Suprapubic skin (tissue), 4 donors: ENCODE data around the gene TMEM17. TPM values are rescaled to one million over a fixed set of nuclear protein-coding genes. Genes with fewer than 3 reads are reported as not detected.

Experiments used
- DNase-seq, 2 donors: peaks; one replicate each; pipeline ENCODE4 v3.0.0-alpha.2; 2019; ENCODE audit warnings: low spot score in 2 of 2
- H3K27ac ChIP-seq: fragments of 200-600 bp; sonication (generic); one replicate; pipeline ENCODE4 v1.5.1; 2019
- H3K27me3 ChIP-seq: fragments of 200-600 bp; sonication (generic); one replicate; pipeline ENCODE4 v1.5.1; 2019
- H3K36me3 ChIP-seq: fragments of 200-600 bp; sonication (generic); one replicate; pipeline ENCODE4 v1.5.1; 2019
- H3K4me1 ChIP-seq: fragments of 200-600 bp; sonication (generic); one replicate; pipeline ENCODE4 v1.5.1; 2019
- H3K4me3 ChIP-seq: fragments of 200-600 bp; sonication (generic); one replicate; pipeline ENCODE4 v1.5.1; 2019; ENCODE audit warnings: mild to moderate bottlenecking
- H3K9me3 ChIP-seq: fragments of 200-600 bp; sonication (generic); one replicate; pipeline ENCODE4 v1.5.1; 2019
- CTCF ChIP-seq, 2 donors: fragments of 200-600 bp in 1 of 2; fragments of 450-650 bp in 1 of 2; sonication (generic) in 1 of 2; IDR thresholded peaks; one replicate each; pipeline ENCODE4 v1.5.1; 2016 to 2019; ENCODE audit warnings: antibody characterized with exemption in 2 of 2, mild to moderate bottlenecking in 1 of 2, moderate library complexity in 1 of 2
- EP300 ChIP-seq: sonication (generic); formaldehyde crosslinking; IDR thresholded peaks from one replicate; pipeline ENCODE4 v1.6.1; 2017; ENCODE audit warnings: antibody characterized with exemption
- POLR2A ChIP-seq, 2 donors: fragments of 450-650 bp; IDR thresholded peaks; one replicate each; pipeline ENCODE4 v1.6.1; 2017; ENCODE audit warnings: antibody characterized with exemption in 2 of 2, mild to moderate bottlenecking in 2 of 2, moderate library complexity in 2 of 2
- POLR2AphosphoS5 ChIP-seq, 3 donors: sonication (generic); formaldehyde crosslinking; IDR thresholded peaks; one replicate each; pipeline ENCODE4 v1.6.1; 2017; ENCODE audit warnings: antibody characterized with exemption in 3 of 3
- WGBS: methylation state at CpG from one replicate; pipeline ENCODE4 v1.1.5; 2018; 5-methylcytosine and 5-hydroxymethylcytosine counted together
- total RNA-seq, 4 donors: library from RNA; depleted of rRNA; stranded (reverse); fragments of >200 nt; gene quantifications; one replicate each; pipeline ENCODE4 v1.1.0, GENCODE V29; 2016

The TMEM17 gene
- total RNA-seq, 4 donors from 2014 or later = 1.1 to 6.1 (median 2.0) TPM

- no peaks in the 10 kb centered on the region for H3K4me1 ChIP-seq
- TF ChIP-seq EP300 (no peak), CTCF (IDR thresholded peaks at IDR 0.05) (no peak), POLR2AphosphoS5 (IDR thresholded peaks at IDR 0.05) (no peak), POLR2A (IDR thresholded peaks at IDR 0.05) (no peak)
- no peak for DNase-seq
- H3K27ac ChIP-seq = no peak overlapping the region
- no peaks in the 10 kb centered on the region for H3K9me3 ChIP-seq
- H3K4me3 ChIP-seq = no peak overlapping the region
- no peaks in the 10 kb centered on the region for H3K36me3 ChIP-seq
- H3K27me3 ChIP-seq = no peaks in the 10 kb centered on the region
- 80% methylated on average over 5 of the region's 5 CpGs for WGBS
Observed at GRCh38 chr2:62540408-62541168, 34.6 kb upstream of the TMEM17 start.

GRCh38 chr2:62539606-62540407 lies 33.8 kb upstream of the TMEM17 start:
- no peak overlapping the region for H3K27ac ChIP-seq
- H3K36me3 ChIP-seq = no peaks in the 10 kb centered on the region
- H3K9me3 ChIP-seq = no peaks in the 10 kb centered on the region
- H3K27me3 ChIP-seq = no peaks in the 10 kb centered on the region
- DNase-seq = no peak
- H3K4me3 ChIP-seq = no peak overlapping the region
- no peak for TF ChIP-seq POLR2AphosphoS5 (IDR thresholded peaks at IDR 0.05)
- no peak for TF ChIP-seq CTCF (IDR thresholded peaks at IDR 0.05)
- no peak for TF ChIP-seq POLR2A (IDR thresholded peaks at IDR 0.05)
- no peak for TF ChIP-seq EP300
- H3K4me1 ChIP-seq = no peaks in the 10 kb centered on the region

GRCh38 chr2:62538756-62539155 lies 32.8 kb upstream of the TMEM17 start:
- no peak overlapping the region for H3K4me3 ChIP-seq
- no peaks in the 10 kb centered on the region for H3K4me1 ChIP-seq
- no peak for TF ChIP-seq EP300
- no peak for TF ChIP-seq POLR2A (IDR thresholded peaks at IDR 0.05)
- TF ChIP-seq POLR2AphosphoS5 (IDR thresholded peaks at IDR 0.05) = no peak
- TF ChIP-seq CTCF (IDR thresholded peaks at IDR 0.05) = no peak
- 96% methylated on average over 1 of the region's 1 CpG for WGBS
- DNase-seq = no peak
- no peaks in the 10 kb centered on the region for H3K27me3 ChIP-seq
- H3K9me3 ChIP-seq = no peaks in the 10 kb centered on the region
- H3K27ac ChIP-seq = no peak overlapping the region
- H3K36me3 ChIP-seq = no peaks in the 10 kb centered on the region

GRCh38 chr2:62537814-62538213 lies 31.8 kb upstream of the TMEM17 start:
- no peaks in the 10 kb centered on the region for H3K27me3 ChIP-seq
- WGBS = 96% methylated on average over 8 of the region's 8 CpGs

More at GRCh38 chr2:62537814-62538213, 31.8 kb upstream of the TMEM17 start:
- Histone ChIP-seq H3K4me3 (no peak overlapping the region), H3K9me3 (no peaks in the 10 kb centered on the region), H3K4me1 (no peaks in the 10 kb centered on the region), H3K36me3 (no peaks in the 10 kb centered on the region), H3K27ac (no peak overlapping the region)
- no peak for TF ChIP-seq POLR2AphosphoS5 (IDR thresholded peaks at IDR 0.05)
- no peak for TF ChIP-seq CTCF (IDR thresholded peaks at IDR 0.05)
- no peak for TF ChIP-seq POLR2A (IDR thresholded peaks at IDR 0.05)
- no peak for TF ChIP-seq EP300
- DNase-seq = no peak
